ENCODE data around the gene DRC3.

- TF ChIP-seq, protein P1, sequence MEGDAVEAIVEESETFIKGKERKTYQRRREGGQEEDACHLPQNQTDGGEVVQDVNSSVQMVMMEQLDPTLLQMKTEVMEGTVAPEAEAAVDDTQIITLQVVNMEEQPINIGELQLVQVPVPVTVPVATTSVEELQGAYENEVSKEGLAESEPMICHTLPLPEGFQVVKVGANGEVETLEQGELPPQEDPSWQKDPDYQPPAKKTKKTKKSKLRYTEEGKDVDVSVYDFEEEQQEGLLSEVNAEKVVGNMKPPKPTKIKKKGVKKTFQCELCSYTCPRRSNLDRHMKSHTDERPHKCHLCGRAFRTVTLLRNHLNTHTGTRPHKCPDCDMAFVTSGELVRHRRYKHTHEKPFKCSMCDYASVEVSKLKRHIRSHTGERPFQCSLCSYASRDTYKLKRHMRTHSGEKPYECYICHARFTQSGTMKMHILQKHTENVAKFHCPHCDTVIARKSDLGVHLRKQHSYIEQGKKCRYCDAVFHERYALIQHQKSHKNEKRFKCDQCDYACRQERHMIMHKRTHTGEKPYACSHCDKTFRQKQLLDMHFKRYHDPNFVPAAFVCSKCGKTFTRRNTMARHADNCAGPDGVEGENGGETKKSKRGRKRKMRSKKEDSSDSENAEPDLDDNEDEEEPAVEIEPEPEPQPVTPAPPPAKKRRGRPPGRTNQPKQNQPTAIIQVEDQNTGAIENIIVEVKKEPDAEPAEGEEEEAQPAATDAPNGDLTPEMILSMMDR (IDR thresholded peaks at IDR 0.05; ENCODE audit: insufficient read depth, low read depth, low read length): no peak
- no peak for TF ChIP-seq EZH2 (IDR thresholded peaks at IDR 0.05; ENCODE audit: insufficient read depth, low read length)
These were observed 35.3 kb upstream of the DRC3 start for GRCh38 chr17:17937201-17937853.
